ENCODE measurements around the gene MTHFS.

DNA sequence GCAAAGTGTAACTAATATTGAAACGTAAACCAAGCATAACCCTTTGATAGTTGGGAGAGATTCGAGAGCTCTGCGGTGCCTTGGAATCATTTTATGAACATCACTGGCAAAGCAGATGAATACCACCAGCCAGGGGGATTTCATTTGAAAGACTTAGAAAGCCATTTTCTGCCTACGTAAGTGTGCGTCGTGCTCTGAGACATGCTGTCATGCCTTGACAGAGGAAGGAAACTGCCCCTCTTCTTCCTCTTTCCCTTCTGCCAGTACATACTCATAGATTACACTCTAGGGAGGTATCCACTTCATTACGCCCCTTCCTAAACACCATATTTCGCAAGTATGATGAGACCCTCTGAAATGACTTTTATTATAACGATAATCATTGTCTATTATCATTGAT, 3.3 kb upstream of the MTHFS start:
- TF ChIP-seq, protein P1, sequence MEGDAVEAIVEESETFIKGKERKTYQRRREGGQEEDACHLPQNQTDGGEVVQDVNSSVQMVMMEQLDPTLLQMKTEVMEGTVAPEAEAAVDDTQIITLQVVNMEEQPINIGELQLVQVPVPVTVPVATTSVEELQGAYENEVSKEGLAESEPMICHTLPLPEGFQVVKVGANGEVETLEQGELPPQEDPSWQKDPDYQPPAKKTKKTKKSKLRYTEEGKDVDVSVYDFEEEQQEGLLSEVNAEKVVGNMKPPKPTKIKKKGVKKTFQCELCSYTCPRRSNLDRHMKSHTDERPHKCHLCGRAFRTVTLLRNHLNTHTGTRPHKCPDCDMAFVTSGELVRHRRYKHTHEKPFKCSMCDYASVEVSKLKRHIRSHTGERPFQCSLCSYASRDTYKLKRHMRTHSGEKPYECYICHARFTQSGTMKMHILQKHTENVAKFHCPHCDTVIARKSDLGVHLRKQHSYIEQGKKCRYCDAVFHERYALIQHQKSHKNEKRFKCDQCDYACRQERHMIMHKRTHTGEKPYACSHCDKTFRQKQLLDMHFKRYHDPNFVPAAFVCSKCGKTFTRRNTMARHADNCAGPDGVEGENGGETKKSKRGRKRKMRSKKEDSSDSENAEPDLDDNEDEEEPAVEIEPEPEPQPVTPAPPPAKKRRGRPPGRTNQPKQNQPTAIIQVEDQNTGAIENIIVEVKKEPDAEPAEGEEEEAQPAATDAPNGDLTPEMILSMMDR (IDR thresholded peaks at IDR 0.05; ENCODE audit: extremely low read depth in 1 of 2, insufficient read depth in 1 of 2, low read depth in 1 of 2, low read length in 2 of 2): no peak
- TF ChIP-seq POLR2A (IDR thresholded peaks at IDR 0.05; ENCODE audit: low read depth, low read length) (no peak), POLR2AphosphoS5 (IDR thresholded peaks at IDR 0.05; ENCODE audit: insufficient read depth, low read depth, low read length) (no peak), EZH2 (IDR thresholded peaks at IDR 0.05; ENCODE audit: borderline replicate concordance, low read depth, low read length, severe bottlenecking) (no peak), JUN (IDR thresholded peaks at IDR 0.05; ENCODE audit: borderline replicate concordance, insufficient read depth, insufficient read length, low read depth) (no peak), FOS (IDR thresholded peaks at IDR 0.05; ENCODE audit: borderline replicate concordance, insufficient read depth, low read length) (no peak), GATA2 (IDR thresholded peaks at IDR 0.05; ENCODE audit: insufficient read depth, insufficient read length, low read depth, low read length) (no peak)
- TF ChIP-seq, protein P2, sequence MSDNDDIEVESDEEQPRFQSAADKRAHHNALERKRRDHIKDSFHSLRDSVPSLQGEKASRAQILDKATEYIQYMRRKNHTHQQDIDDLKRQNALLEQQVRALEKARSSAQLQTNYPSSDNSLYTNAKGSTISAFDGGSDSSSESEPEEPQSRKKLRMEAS (IDR thresholded peaks at IDR 0.05; ENCODE audit: insufficient read depth, insufficient read length): no peak

All from endothelial cell of umbilical vein (primary cell).